ENCODE results near the gene TMEM33.

- TF ChIP-seq POLR2AphosphoS5 (IDR thresholded peaks at IDR 0.05) (no peak), POLR2A (IDR thresholded peaks at IDR 0.05) (no peak)
- TF ChIP-seq, protein P1, sequence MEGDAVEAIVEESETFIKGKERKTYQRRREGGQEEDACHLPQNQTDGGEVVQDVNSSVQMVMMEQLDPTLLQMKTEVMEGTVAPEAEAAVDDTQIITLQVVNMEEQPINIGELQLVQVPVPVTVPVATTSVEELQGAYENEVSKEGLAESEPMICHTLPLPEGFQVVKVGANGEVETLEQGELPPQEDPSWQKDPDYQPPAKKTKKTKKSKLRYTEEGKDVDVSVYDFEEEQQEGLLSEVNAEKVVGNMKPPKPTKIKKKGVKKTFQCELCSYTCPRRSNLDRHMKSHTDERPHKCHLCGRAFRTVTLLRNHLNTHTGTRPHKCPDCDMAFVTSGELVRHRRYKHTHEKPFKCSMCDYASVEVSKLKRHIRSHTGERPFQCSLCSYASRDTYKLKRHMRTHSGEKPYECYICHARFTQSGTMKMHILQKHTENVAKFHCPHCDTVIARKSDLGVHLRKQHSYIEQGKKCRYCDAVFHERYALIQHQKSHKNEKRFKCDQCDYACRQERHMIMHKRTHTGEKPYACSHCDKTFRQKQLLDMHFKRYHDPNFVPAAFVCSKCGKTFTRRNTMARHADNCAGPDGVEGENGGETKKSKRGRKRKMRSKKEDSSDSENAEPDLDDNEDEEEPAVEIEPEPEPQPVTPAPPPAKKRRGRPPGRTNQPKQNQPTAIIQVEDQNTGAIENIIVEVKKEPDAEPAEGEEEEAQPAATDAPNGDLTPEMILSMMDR (IDR thresholded peaks at IDR 0.05): no peak
These were observed 21.7 kb upstream of the TMEM33 start for GRCh38 chr4:41913509-41913908.
